Liver (tissue), 3 donors: ENCODE measurements around the gene TCF12.

Source experiments
- CTCF ChIP-seq: fragments of 150-350 bp; IDR thresholded peaks from 2 replicates; pipeline ENCODE4 v1.5.1; 2017; ENCODE audit warnings: improper control_type of control experiment, low read depth, low read length; ENCODE audit not compliant: missing input control
- TAF1 ChIP-seq: conservative IDR thresholded peaks from 2 replicates; pipeline ENCODE4 v1.6.1; 2016; ENCODE audit warnings: antibody characterized with exemption, mild to moderate bottlenecking
- donor health status: healthy.
- donor health status: healthy.

- no peak for TF ChIP-seq CTCF
- no peak for TF ChIP-seq TAF1
These were observed 60.6 kb downstream of the TCF12 start for GRCh38 chr15:56978898-56979662.
